NCI-H446 treated with DMSO at 0.1 percent for 48 hours (cell line): ENCODE measurements around the gene PER3.

ENCODE experiments used
- DNase-seq: peaks from one replicate; lab custom pipeline; 2025; lab: John Stamatoyannopoulos, UW

PER3 gene

GRCh38 chr1:7873801-7874795, 90.0 kb downstream of the PER3 start:
- DNase-seq = no peak

GRCh38 chr1:7878027-7878426, 93.9 kb downstream of the PER3 start:
- no peak for DNase-seq

- DNase-seq = no peak
Observed at GRCh38 chr1:7879228-7879627, 95.1 kb downstream of the PER3 start.

- DNase-seq = no peak
Observed at GRCh38 chr1:7884757-7885156, 100.7 kb downstream of the PER3 start.

- DNase-seq = no peak
Observed at GRCh38 chr1:7885513-7886404, 101.7 kb downstream of the PER3 start.

GRCh38 chr1:7886405-7886745, 102.3 kb downstream of the PER3 start:
- peak; percentile 94 for DNase-seq

GRCh38 chr1:7888248-7889081, 104.4 kb downstream of the PER3 start:
- DNase-seq = peak; percentile 73

GRCh38 chr1:7890853-7891252, 106.8 kb downstream of the PER3 start:
- DNase-seq = no peak

- DNase-seq = no peak
Observed at GRCh38 chr1:7891804-7892203, 107.7 kb downstream of the PER3 start.

- DNase-seq = peak; percentile 70
Observed at GRCh38 chr1:7893529-7894180, 109.6 kb downstream of the PER3 start.
